Measurements from ENCODE around the gene PIGZ.
"Not testable (repeated sequence)": the region's sequence is repeated elsewhere in the genome, so short reads cannot be mapped to it uniquely, and the experiment has no call there.

The PIGZ gene

DNA sequence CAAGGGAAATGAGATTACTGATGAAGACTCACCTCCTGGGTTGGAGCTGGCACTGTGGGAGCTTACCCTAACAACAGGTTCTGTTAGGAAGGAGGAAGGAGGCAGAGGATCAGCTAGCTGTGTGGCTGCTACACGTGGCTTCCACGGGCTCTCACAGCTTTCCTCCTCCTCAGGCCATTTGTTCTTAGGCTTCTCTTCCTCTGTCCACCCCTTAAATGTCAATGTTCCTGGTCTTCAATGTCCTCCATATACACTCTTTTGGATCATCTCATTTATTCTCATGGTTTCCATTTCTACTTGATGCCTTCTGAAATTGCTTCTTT is 5.0 kb downstream of the PIGZ start:
- ATAC-seq (replicated peaks): no peak
- H3K27ac Mint-ChIP-seq: no peak overlapping the region
- peaks cover 10 to 21% of the 10 kb centered on the region in 2 donors for H3K9me3 Mint-ChIP-seq
- H3K36me3 Mint-ChIP-seq: peaks cover 30 to 35% of the 10 kb centered on the region in 2 donors
- no peak overlapping the region for H3K4me3 Mint-ChIP-seq
- no peak for DNase-seq
- peaks cover 28 to 42% of the 10 kb centered on the region in 2 donors for H3K4me1 Mint-ChIP-seq
- H3K27me3 Mint-ChIP-seq: peaks cover 0 to 4% of the 10 kb centered on the region in 2 donors

DNA sequence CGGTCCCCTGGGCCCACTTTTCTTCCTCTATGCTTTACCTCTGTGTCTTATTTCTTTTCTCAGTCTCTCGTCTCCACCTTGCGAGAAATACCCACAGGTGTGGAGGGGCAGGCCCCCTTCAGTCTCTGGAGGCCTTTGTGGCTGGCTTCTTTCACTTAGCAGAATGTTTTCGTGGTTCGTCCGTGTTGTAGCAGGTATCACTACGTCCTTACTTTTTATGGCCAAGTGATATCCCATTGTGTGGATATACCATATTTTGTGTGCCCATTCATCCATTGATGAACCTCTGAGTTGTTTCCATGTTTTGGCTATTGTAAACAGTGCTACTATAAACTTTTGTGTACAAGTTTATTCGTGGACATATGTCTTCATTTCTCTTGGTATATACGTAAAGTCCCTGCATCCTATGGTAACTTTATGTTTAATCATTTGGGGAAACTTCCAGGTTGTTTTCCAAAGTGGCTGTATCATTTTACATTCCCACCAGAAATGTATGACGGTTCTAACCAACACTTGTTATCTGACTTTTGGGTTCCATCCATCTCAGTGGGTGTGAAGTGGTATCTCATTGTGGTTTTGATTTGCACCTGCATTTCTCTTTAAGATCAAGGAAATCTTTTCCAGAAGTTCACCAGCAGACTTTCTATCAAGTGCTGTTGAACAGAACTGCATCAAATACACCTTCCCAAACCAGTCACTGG is 5.6 kb downstream of the PIGZ start:
- Mint-ChIP-seq H3K36me3 (peaks cover 28 to 34% of the 10 kb centered on the region in 2 donors), H3K4me3 (peak overlapping the region; percentile 37 to 46), H3K27me3 (peaks cover 0 to 4% of the 10 kb centered on the region in 2 donors), H3K27ac (peak overlapping the region; percentile 79), H3K4me1 (peaks cover 27 to 40% of the 10 kb centered on the region in 2 donors), H3K9me3 (peaks cover 10 to 21% of the 10 kb centered on the region in 2 donors)
- ATAC-seq (replicated peaks) (peak; percentile 66 to 68), DNase-seq (no peak)

DNA sequence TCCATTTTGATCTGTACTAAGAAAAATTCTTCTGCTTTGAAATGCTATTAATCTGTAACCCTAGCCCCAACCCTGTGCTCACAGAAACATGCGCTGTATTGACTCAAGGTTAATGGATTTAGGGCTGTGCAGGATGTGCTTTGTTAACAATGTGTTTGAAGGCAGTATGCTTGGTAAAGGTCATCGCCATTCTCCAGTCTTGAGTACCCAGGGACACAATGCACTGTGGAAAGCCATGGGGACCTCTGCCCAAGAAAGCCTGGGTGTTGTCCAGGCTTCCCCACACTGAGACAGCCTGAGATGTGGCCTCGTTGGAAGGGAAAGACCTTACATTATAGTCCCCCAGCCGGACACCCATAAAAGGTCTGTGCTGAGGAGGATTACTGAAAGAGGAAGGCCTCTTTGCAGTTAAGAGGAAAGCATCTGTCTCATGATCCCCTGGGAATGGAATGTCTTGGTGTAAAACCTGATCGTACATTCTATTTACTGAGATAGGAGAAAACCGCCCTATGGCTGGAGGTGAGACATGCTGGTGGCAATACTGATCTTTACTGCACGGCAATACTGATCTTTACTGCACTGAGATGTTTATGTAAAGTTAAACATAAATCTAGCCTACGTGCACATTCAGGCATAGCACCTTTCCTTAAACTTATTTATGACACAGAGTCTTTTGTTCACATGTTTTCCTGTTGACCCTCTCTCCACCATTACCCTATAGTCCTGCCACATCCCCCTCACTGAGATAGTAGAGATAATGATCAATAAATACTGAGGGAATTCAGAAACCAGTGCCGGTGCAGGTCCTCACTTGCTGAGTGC is 6.3 kb downstream of the PIGZ start:
- peaks cover 21 to 32% of the 10 kb centered on the region in 2 donors for H3K4me1 Mint-ChIP-seq
- H3K4me3 Mint-ChIP-seq: peak overlapping the region; percentile 37 to 46
- H3K36me3 Mint-ChIP-seq: peaks cover 24 to 26% of the 10 kb centered on the region in 2 donors
- H3K9me3 Mint-ChIP-seq: peaks cover 10 to 21% of the 10 kb centered on the region in 2 donors
- peaks cover 0 to 4% of the 10 kb centered on the region in 2 donors for H3K27me3 Mint-ChIP-seq
- DNase-seq (no peak), ATAC-seq (replicated peaks) (peak; percentile 45 to 61)
- H3K27ac Mint-ChIP-seq: peak overlapping the region; percentile 79

DNA sequence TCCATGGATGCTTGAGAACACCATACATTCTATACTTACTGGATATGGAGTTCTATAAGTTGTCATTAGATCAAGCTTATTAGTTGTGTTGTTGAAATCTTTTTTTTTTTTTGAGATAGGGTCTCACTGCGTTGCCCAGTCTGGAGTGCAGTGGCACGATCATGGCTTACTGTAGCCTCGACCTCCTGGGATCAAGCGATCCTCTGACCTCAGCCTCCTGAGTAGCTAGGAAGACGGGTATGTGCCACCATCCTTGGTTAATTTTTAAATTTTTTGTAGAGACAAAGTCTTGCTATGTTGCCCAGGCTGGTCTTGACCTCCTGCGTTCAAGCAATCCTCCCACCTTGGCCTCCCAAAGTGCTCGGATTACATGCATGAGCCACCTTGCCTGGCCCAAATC is 13.8 kb downstream of the PIGZ start:
- no peak for ATAC-seq (replicated peaks)
- Mint-ChIP-seq H3K27me3 (no peaks in the 10 kb centered on the region), H3K4me3 (no peak overlapping the region), H3K36me3 (no peaks in the 10 kb centered on the region), H3K4me1 (no peaks in the 10 kb centered on the region), H3K27ac (no peak overlapping the region), H3K9me3 (peaks cover 2 to 4% of the 10 kb centered on the region in 2 donors)
- DNase-seq: no peak

DNA sequence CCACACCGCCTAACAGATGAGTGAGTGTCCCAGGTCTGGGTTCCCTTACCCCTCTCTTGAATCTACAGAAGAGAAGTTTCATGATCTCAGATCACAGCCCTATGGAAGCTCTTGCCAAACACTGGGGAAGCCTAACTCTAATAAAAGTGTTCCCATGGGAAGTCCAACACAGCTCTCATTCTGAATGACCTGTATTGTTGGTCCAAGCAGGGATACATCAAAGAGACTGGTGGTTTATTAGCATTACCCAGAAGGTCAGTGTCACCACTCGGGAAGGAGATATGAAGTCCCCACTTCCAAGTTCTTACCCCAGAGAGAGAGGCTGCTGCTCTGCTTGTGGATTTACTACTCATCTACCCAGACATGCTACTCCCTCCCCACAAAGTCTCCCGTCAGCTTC is 17.3 kb downstream of the PIGZ start:
- DNase-seq (no peak), ATAC-seq (replicated peaks) (no peak)
- Mint-ChIP-seq H3K27me3 (no peaks in the 10 kb centered on the region), H3K4me1 (no peaks in the 10 kb centered on the region), H3K4me3 (no peak overlapping the region), H3K27ac (no peak overlapping the region), H3K9me3 (peaks cover under 1% of the 10 kb centered on the region in 2 donors), H3K36me3 (peaks cover 5 to 11% of the 10 kb centered on the region in 2 donors)

DNA sequence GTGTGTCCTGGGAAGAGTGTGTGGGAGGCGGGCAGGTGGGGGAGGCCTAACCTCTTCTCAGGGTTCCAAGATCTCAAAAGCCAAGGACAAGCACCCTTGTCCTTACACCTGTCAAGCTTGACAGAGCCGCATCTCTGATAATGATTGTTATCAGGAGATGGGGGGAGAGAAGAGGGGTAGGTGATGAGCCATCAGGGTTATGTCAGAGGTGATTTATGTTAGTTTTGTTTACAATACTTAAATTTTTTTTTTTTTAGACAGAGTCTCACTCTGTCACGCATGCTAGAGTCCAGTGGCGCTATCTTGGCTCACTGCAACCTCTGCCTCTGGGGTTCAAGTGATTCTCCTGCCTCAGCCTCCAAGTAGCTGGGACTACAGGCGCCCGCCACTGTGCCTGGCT is 18.9 kb downstream of the PIGZ start:
- peaks cover 5 to 14% of the 10 kb centered on the region in 2 donors for H3K36me3 Mint-ChIP-seq
- H3K27ac Mint-ChIP-seq: no peak overlapping the region
- ATAC-seq (replicated peaks) (no peak), DNase-seq (no peak)
- peaks cover 2 to 4% of the 10 kb centered on the region in 2 donors for H3K4me1 Mint-ChIP-seq
- H3K4me3 Mint-ChIP-seq: no peak overlapping the region
- H3K9me3 Mint-ChIP-seq: no peaks in the 10 kb centered on the region
- H3K27me3 Mint-ChIP-seq: no peaks in the 10 kb centered on the region

DNA sequence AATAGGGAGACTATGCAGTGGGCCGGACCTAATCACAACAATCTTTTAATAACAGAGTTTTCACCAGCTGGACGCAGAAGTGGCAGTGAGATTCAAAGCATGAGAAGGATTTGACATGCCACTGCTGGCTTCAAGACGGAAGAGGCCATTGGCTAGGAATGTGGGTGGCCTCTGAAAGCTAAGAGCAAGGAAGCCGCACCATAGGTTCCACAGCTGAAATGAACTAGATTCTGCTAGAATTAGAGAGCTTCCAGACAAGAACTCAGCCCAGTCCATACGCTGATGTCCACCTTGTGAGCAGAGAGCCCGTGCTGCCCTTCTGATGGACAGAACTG is 19.4 kb downstream of the PIGZ start:
- no peaks in the 10 kb centered on the region for H3K9me3 Mint-ChIP-seq
- no peak for DNase-seq

DNA sequence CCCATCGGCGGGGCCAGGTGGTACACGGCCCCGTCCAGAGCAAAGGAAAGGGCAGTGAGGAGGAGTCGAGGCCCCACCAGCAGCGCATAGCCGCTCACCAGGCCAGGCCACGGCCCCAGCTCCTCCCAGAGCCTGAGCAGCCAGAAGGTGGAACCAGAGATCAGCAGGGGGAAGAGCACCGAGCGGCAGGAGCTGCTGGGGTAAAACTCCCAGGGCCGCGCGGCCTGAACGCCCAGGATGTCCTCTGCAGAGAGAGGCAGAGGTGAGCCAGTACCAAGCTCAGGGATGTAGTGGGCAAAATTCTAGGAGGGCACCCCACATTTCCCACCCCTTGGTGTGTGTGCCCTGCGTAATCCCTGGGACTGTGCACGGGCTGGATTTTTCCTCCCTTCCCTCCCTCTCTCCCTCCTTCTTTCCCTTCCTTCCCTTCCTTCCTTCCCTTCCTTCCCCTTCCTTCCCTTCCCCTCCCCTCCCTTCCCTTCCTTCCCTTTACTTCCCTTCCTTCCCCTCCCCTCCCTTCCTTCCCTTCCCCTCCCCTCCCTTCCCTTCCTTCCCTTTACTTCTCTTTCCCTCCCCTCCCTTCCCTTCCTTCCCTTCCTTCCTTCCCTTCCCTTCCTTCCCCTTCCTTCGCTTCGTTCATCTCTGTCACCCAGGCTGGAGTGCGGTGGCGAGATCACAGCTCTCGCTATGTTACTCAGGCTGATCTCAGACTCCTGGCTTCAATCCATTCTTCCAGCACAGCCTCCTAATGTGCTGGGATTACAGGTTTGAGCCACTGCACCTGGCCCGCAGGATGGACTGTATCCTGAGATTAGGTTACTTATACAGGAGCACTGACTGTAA is 20.0 kb downstream of the PIGZ start:
- peaks cover 8 to 14% of the 10 kb centered on the region in 2 donors for H3K4me1 Mint-ChIP-seq
- H3K4me3 Mint-ChIP-seq: no peak overlapping the region
- no peak for DNase-seq
- H3K36me3 Mint-ChIP-seq: peaks cover 7 to 18% of the 10 kb centered on the region in 2 donors
- H3K9me3 Mint-ChIP-seq: no peaks in the 10 kb centered on the region
- H3K27ac Mint-ChIP-seq: no peak overlapping the region
- no peaks in the 10 kb centered on the region for H3K27me3 Mint-ChIP-seq
- peak in 1 of 2 donors; percentile 29 for ATAC-seq (replicated peaks)

More for the DNA sequence above, 19.4 kb downstream of the PIGZ start:
- Mint-ChIP-seq H3K4me1 (peaks cover 7 to 8% of the 10 kb centered on the region in 2 donors), H3K4me3 (no peak overlapping the region), H3K27me3 (no peaks in the 10 kb centered on the region), H3K27ac (no peak overlapping the region), H3K36me3 (peaks cover 6 to 18% of the 10 kb centered on the region in 2 donors)
- ATAC-seq (replicated peaks): no peak

DNA sequence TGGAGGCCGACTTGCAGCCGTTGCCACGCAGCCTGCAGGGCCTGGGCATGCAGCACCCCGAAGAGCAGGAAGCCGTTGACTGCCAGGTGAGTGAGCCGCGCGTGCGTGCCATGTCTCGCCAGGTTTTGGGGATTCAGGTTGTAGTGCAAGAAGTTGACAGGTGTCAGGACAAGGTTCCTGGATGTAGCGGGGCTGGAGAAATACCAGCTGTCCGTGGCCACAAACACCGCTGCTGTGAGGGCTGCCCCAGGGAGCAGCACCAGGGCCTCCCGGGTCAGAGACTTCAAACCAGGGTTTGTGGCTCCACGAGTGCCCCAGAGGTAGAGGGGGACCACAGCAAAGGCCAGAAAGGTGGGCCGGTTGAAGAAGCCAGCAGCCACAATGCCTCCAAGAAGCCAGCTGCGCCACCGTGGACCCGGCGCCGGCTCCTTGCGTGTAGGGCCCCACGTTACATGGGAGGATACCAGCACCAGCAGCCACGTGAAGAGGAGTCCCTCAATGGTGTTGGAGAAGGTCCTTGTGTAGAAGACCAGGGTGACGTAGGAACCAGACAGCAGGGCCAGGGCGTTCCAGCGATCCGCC is 20.7 kb downstream of the PIGZ start:
- peaks cover 7 to 20% of the 10 kb centered on the region in 2 donors for H3K36me3 Mint-ChIP-seq
- H3K27me3 Mint-ChIP-seq: no peaks in the 10 kb centered on the region
- peaks cover 11 to 22% of the 10 kb centered on the region in 2 donors for H3K4me1 Mint-ChIP-seq
- no peak for DNase-seq
- H3K4me3 Mint-ChIP-seq: no peak overlapping the region
- no peak for ATAC-seq (replicated peaks)
- no peaks in the 10 kb centered on the region for H3K9me3 Mint-ChIP-seq
- no peak overlapping the region for H3K27ac Mint-ChIP-seq

DNA sequence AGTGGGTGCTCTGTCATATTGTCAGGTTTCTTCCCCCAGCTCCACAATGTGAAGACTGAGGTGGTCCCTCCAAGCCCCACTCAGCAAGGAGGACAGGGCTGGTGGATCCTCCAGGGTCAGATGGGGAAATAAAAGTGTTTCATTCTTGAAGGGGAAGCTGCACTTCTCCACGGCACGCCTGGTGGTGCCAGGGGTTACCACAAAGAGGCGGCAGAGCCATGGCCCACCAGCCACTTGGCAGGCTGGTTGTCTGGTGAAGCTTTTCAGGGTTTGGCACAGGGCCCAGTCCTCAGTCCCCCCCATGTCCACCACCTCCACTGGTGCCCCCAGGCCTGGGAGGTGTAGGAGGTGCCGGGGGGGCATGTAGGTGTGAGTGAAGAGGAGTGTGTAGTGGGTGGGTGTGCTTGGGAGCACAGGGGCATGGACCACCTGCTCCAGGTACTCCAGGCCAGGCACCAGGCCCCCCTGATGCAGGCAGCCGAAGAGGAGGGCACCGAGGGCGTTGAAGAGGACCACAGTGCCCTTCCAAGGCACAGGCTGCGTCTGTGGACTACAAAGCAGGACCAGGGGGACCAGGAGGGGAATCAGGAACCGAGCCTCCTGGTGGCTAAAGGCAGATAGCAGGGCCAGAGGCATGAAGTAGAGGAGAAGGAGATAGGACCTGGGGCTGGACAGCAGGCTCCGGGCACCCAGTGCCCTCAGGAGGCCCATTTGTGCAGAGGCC is 21.3 kb downstream of the PIGZ start:
- peaks cover 11 to 23% of the 10 kb centered on the region in 2 donors for H3K4me1 Mint-ChIP-seq
- H3K9me3 Mint-ChIP-seq: no peaks in the 10 kb centered on the region
- peak overlapping the region; percentile 47 for H3K27ac Mint-ChIP-seq

DNA sequence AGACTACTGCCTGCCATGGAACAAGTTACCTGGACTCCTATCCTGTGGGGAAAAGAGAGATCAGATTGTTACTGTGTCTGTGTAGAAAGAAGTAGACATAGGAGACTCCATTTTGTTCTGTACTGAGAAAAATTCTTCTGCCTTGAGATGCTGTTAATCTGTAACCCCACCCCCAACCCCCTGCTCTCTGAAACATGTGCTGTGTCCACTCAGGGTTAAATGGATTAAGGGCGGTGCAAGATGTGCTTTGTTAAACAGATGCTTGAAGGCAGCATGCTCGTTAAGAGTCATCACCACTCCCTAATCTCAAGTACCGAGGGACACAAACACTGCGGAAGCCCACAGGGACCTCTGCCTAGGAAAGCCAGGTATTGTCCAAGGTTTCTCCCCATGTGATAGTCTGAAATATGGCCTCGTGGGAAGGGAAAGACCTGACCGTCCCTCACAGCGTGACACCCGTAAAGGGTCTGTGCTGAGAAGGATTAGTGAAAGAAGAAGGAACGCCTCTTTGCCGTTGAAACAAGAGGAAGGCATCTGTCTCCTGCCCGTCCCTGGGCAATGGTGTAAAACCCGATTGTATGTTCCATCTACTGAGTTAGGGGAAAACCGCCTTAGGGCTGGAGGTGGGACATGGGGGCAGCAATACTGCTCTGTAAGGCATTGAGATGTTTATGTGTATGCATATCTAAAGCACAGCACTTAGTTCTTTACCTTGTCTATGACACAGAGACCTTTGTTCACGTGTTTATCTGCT is 24.4 kb downstream of the PIGZ start:
- H3K9me3 Mint-ChIP-seq; ATAC-seq (replicated peaks); H3K27me3 Mint-ChIP-seq; H3K27ac Mint-ChIP-seq; DNase-seq: not testable (repeated sequence)
- Mint-ChIP-seq H3K4me3 (peak overlapping the region; percentile 86 to 96), H3K36me3 (peaks cover 18 to 43% of the 10 kb centered on the region in 2 donors), H3K4me1 (peaks cover 30 to 49% of the 10 kb centered on the region in 2 donors)

More for the DNA sequence above, 21.3 kb downstream of the PIGZ start:
- ATAC-seq (replicated peaks) (no peak), DNase-seq (no peak)
- H3K27me3 Mint-ChIP-seq: no peaks in the 10 kb centered on the region
- H3K36me3 Mint-ChIP-seq: peaks cover 7 to 24% of the 10 kb centered on the region in 2 donors
- H3K4me3 Mint-ChIP-seq: no peak overlapping the region

DNA sequence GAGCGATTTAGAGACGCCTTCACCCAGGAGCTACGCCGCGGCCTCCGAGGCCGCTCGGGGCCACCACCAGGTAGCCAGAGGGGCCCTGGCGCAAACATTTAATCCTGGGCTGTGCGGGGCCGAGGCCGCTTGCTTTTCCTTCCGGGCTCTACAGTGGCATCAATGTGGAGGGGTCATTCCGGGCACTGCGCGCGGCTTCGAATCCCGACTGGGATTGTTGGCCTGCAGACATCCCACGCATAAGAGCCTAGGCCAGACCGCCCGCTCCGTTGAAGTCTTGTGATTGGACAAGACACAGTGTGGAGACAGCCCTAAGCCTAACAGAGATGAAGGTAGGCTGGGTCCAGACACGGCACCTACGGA is 25.7 kb downstream of the PIGZ start:
- DNase-seq: no peak
- H3K4me1 Mint-ChIP-seq: peaks cover 33 to 55% of the 10 kb centered on the region in 2 donors
- H3K36me3 Mint-ChIP-seq: peaks cover 26 to 51% of the 10 kb centered on the region in 2 donors
- peak; percentile 2 to 3 for ATAC-seq (replicated peaks)
- H3K27me3 Mint-ChIP-seq: no peaks in the 10 kb centered on the region
- H3K9me3 Mint-ChIP-seq: no peaks in the 10 kb centered on the region
- peak overlapping the region; percentile 96 for H3K27ac Mint-ChIP-seq
- peak overlapping the region; percentile 86 to 96 for H3K4me3 Mint-ChIP-seq
